Measurements from ENCODE around the gene KIAA1217. TPM values are rescaled to one million over a fixed set of nuclear protein-coding genes. Genes with fewer than 3 reads are reported as not detected.

Gene KIAA1217
- polyA plus RNA-seq, 1 donor from 2014 or later, result 0.22 TPM

- Histone ChIP-seq H3K4me3 (ENCODE audit: low read length) (no peak overlapping the region), H3K4me2 (ENCODE audit: low read length) (no peak overlapping the region), H3K9me3 (ENCODE audit: low read length) (no peaks in the 10 kb centered on the region), H3K27me3 (ENCODE audit: insufficient read depth, low read depth, low read length) (no peaks in the 10 kb centered on the region), H2AFZ (ENCODE audit: low read depth, low read length) (no peak overlapping the region), H3K36me3 (ENCODE audit: insufficient read depth, low read length) (no peaks in the 10 kb centered on the region), H3K27ac (ENCODE audit: low read length) (no peak overlapping the region), H3F3A (ENCODE audit: insufficient read depth, low read length, poor library complexity, severe bottlenecking) (no peaks in the 10 kb centered on the region), H3K9me2 (ENCODE audit: insufficient read depth, low read length) (no peaks in the 10 kb centered on the region), H3K9ac (ENCODE audit: low read length) (no peak overlapping the region), H3K79me2 (replicated peaks; ENCODE audit: insufficient read depth, low read length) (no peaks in the 10 kb centered on the region), H4K20me1 (ENCODE audit: insufficient read depth) (no peaks in the 10 kb centered on the region)
- TF ChIP-seq MXI1 (conservative IDR thresholded peaks at IDR 0.05; ENCODE audit: poor library complexity, severe bottlenecking) (no peak), POLR2AphosphoS5 (IDR thresholded peaks at IDR 0.05) (no peak), RAD21 (conservative IDR thresholded peaks at IDR 0.05) (no peak), CTCF (IDR thresholded peaks at IDR 0.05; ENCODE audit: poor library complexity, severe bottlenecking) (no peak), EZH2 (IDR thresholded peaks at IDR 0.05; ENCODE audit: borderline replicate concordance, insufficient read depth, low read length, poor library complexity, severe bottlenecking) (no peak), TAF1 (IDR thresholded peaks at IDR 0.05; ENCODE audit: low read depth) (no peak), EP300 (conservative IDR thresholded peaks at IDR 0.05; ENCODE audit: poor library complexity, severe bottlenecking) (no peak), SMC3 (conservative IDR thresholded peaks at IDR 0.05; ENCODE audit: poor library complexity) (no peak), REST (IDR thresholded peaks at IDR 0.05; ENCODE audit: borderline replicate concordance) (no peak)
These were observed 42.6 kb downstream of the KIAA1217 start for GRCh38 chr10:24251547-24251946.

- no peak overlapping the region for H3K4me3 ChIP-seq (ENCODE audit: low read length)
- no peaks in the 10 kb centered on the region for H3K27me3 ChIP-seq (ENCODE audit: insufficient read depth, low read depth, low read length)
- no peaks in the 10 kb centered on the region for H3K9me2 ChIP-seq (ENCODE audit: insufficient read depth, low read length)
- H3K27ac ChIP-seq (ENCODE audit: low read length), result no peak overlapping the region
- H3K79me2 ChIP-seq (replicated peaks; ENCODE audit: insufficient read depth, low read length), result no peaks in the 10 kb centered on the region
- no peak overlapping the region for H3K4me2 ChIP-seq (ENCODE audit: low read length)
- H3K36me3 ChIP-seq (ENCODE audit: insufficient read depth, low read length), result no peaks in the 10 kb centered on the region
- no peaks in the 10 kb centered on the region for H3K9me3 ChIP-seq (ENCODE audit: low read length)
- no peak overlapping the region for H2AFZ ChIP-seq (ENCODE audit: low read depth, low read length)
- no peak overlapping the region for H3K9ac ChIP-seq (ENCODE audit: low read length)
- no peak for TF ChIP-seq RAD21 (conservative IDR thresholded peaks at IDR 0.05)
- no peak for TF ChIP-seq CTCF (IDR thresholded peaks at IDR 0.05; ENCODE audit: poor library complexity, severe bottlenecking)
- no peak for TF ChIP-seq EP300 (conservative IDR thresholded peaks at IDR 0.05; ENCODE audit: poor library complexity, severe bottlenecking)
- TF ChIP-seq MXI1 (conservative IDR thresholded peaks at IDR 0.05; ENCODE audit: poor library complexity, severe bottlenecking), result no peak
- no peak for TF ChIP-seq POLR2AphosphoS5 (IDR thresholded peaks at IDR 0.05)
- TF ChIP-seq SMC3 (conservative IDR thresholded peaks at IDR 0.05; ENCODE audit: poor library complexity), result no peak
- no peak for TF ChIP-seq EZH2 (IDR thresholded peaks at IDR 0.05; ENCODE audit: borderline replicate concordance, insufficient read depth, low read length, poor library complexity, severe bottlenecking)
- no peak for TF ChIP-seq REST (IDR thresholded peaks at IDR 0.05; ENCODE audit: borderline replicate concordance)
- no peak for TF ChIP-seq TAF1 (IDR thresholded peaks at IDR 0.05; ENCODE audit: low read depth)
- no peaks in the 10 kb centered on the region for H4K20me1 ChIP-seq (ENCODE audit: insufficient read depth)
- no peaks in the 10 kb centered on the region for H3F3A ChIP-seq (ENCODE audit: insufficient read depth, low read length, poor library complexity, severe bottlenecking)
These were observed 45.2 kb downstream of the KIAA1217 start for GRCh38 chr10:24254180-24254579.
